CD4-positive, alpha-beta T cell (primary cell): ENCODE data around the gene N4BP2. TPM values are rescaled to one million over a fixed set of nuclear protein-coding genes. Genes with fewer than 3 reads are reported as not detected.
A peak's percentile ranks its signal among the peaks of the same experiment; 100 is the strongest.

Experiments
- ATAC-seq: fragments of 200-7000 bp; cut with Tn5 transposase; one replicate; pipeline ENCODE4 v1.10.0; 2022; ENCODE audit warnings: mild to moderate bottlenecking; ENCODE audit not compliant: poor library complexity
- CTCF ChIA-PET: fragments of 350-600 bp; sonication (Branson Sonifier 250); formaldehyde crosslinking; loops from one replicate; lab custom pipeline; 2021; ENCODE audit warnings: antibody characterized with exemption, inconsistent platforms; lab: Charles Lee
- POLR2A ChIA-PET: fragments of 350-600 bp; sonication (Branson Sonifier 250); formaldehyde crosslinking; loops from one replicate; lab custom pipeline; 2021; ENCODE audit warnings: antibody characterized with exemption, inconsistent platforms; lab: Charles Lee
- DNase-seq, 14 experiments: peaks; one replicate each; pipeline ENCODE4 v3.0.0-alpha.2; 2013 to 2020; ENCODE audit warnings: mixed read lengths in 2 of 14
- H3K27ac ChIP-seq, 2 donors: one replicate each; pipeline versions ENCODE4 v1.5.1 to v1.7.0; 2013; ENCODE audit warnings: low read length in 2 of 2, low read depth in 1 of 2, mild to moderate bottlenecking in 1 of 2
- H3K27me3 ChIP-seq, 2 experiments: 1 replicate in 1 of 2; 2 replicates in 1 of 2; pipeline versions ENCODE4 v1.6.1 to v1.7.0; 2013; ENCODE audit warnings: low read length in 2 of 2, control low read depth in 1 of 2, mild to moderate bottlenecking in 1 of 2, moderate library complexity in 1 of 2; ENCODE audit not compliant: insufficient read depth in 2 of 2, control insufficient read depth in 1 of 2
- H3K36me3 ChIP-seq: one replicate; pipeline ENCODE4 v1.6.1; 2013; ENCODE audit warnings: low read length, control low read depth; ENCODE audit not compliant: insufficient read depth
- H3K4me1 ChIP-seq: one replicate; pipeline ENCODE4 v1.6.1; 2013; ENCODE audit warnings: low read length, control low read depth; ENCODE audit not compliant: insufficient read depth
- H3K4me3 ChIP-seq: one replicate; pipeline ENCODE4 v1.5.1; 2013; ENCODE audit warnings: mild to moderate bottlenecking, low read length, moderate library complexity
- H3K9me3 ChIP-seq, 2 experiments: 1 replicate in 1 of 2; 2 replicates in 1 of 2; pipeline versions ENCODE4 v1.6.1 to v1.7.0; 2013; ENCODE audit warnings: low read length in 2 of 2, mild to moderate bottlenecking in 2 of 2, control low read depth in 1 of 2, moderate library complexity in 1 of 2; ENCODE audit not compliant: control insufficient read depth in 1 of 2, insufficient read depth in 1 of 2
- H3K27ac Mint-ChIP-seq: one replicate; pipeline ENCODE4 v1.8.0; 2020; ENCODE audit warnings: mixed read lengths
- H3K27me3 Mint-ChIP-seq: one replicate; pipeline ENCODE4 v1.8.0; 2021; ENCODE audit warnings: mixed read lengths
- H3K36me3 Mint-ChIP-seq: one replicate; pipeline ENCODE4 v1.8.0; 2021; ENCODE audit warnings: low read depth, mixed read lengths
- H3K4me1 Mint-ChIP-seq: one replicate; pipeline ENCODE4 v1.8.0; 2021; ENCODE audit warnings: low read depth, mixed read lengths
- H3K4me3 Mint-ChIP-seq: one replicate; pipeline ENCODE4 v1.8.0; 2020; ENCODE audit warnings: mild to moderate bottlenecking, mixed read lengths
- H3K9me3 Mint-ChIP-seq: one replicate; pipeline ENCODE4 v1.8.0; 2020; ENCODE audit warnings: mixed read lengths
- CTCF ChIP-seq: fragments of 200-600 bp; IDR thresholded peaks from one replicate; pipeline ENCODE4 v1.8.0; 2022; ENCODE audit warnings: antibody characterized with exemption, mild to moderate bottlenecking
- intact Hi-C, 2 experiments: fragments of 100-400 bp; cut with DNase I in 1 of 2; cut with micrococcal nuclease in 1 of 2; formaldehyde crosslinking; loops; one replicate each; pipeline versions ENCODE4 v1.15.1 to v1.9.0; 2023 to 2025; cut with DNase I, micrococcal nuclease
- total RNA-seq, 174 experiments: library from RNA in 2 of 174; stranded (reverse) in 2 of 174; gene quantifications; one replicate each; pipeline ENCODE4 v1.2.3 and lab custom pipeline; 2021 to 2026

Gene N4BP2
- total RNA-seq, 2 experiments from 2014 or later, result 21.7 to 25.2 TPM

DNA sequence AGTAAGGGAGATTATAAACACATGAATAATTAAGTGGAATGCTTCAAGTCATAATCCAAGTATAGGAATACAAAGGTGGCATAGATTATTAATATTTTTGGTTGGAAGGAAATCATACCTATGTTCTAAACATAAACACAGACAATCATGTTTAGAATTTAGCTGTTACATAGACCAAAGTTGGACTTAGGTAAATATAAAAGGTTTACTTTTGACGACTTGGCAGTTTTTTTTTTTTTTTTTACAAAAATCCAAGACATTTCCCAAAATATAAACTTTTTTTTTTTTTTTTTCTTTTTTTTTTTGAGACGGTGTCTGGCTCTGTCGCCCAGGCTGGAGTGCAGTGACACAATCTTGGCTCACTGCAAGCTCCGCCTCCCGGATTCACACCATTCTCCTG lies 3.5 kb upstream of the N4BP2 start:
- ChIA-PET CTCF (interaction anchor here (0.7 to 0.9 kb wide), 3 partner anchors 35 to 259 kb away, joined by 3 to 5 read pairs (median 4); no protein-coding TSS in a partner anchor), POLR2A (no interaction called here)
- Mint-ChIP-seq H3K4me1 (peaks cover 24% of the 10 kb centered on the region), H3K27me3 (no peaks in the 10 kb centered on the region), H3K4me3 (peak overlapping the region; percentile 26), H3K27ac (peak overlapping the region; percentile 8), H3K36me3 (peaks cover 15% of the 10 kb centered on the region), H3K9me3 (no peaks in the 10 kb centered on the region)
- H3K27me3 ChIP-seq, result no peaks in the 10 kb centered on the region
- peaks cover 16% of the 10 kb centered on the region for H3K4me1 ChIP-seq
- DNase-seq, result no peak
- intact Hi-C loops, result loop anchor here in 1 of 2 experiments (10.0 kb wide), 3 partner anchors 172 to 588 kb away; no protein-coding TSS in a partner anchor
- no peak overlapping the region for H3K4me3 ChIP-seq
- H3K9me3 ChIP-seq, result no peaks in the 10 kb centered on the region
- ATAC-seq, result no peak
- no peaks in the 10 kb centered on the region for H3K36me3 ChIP-seq
- no peak for TF ChIP-seq CTCF
- H3K27ac ChIP-seq, result no peak overlapping the region

GRCh38 chr4:40055511-40055862 lies 1.2 kb upstream of the N4BP2 start:
- ATAC-seq, result no peak
- H3K4me3 Mint-ChIP-seq, result peak overlapping the region; percentile 90

More at GRCh38 chr4:40055511-40055862, 1.2 kb upstream of the N4BP2 start:
- Mint-ChIP-seq H3K27ac (peak overlapping the region; percentile 89), H3K9me3 (no peaks in the 10 kb centered on the region), H3K4me1 (peaks cover 40% of the 10 kb centered on the region), H3K27me3 (no peaks in the 10 kb centered on the region), H3K36me3 (peaks cover 18% of the 10 kb centered on the region)
- H3K4me3 ChIP-seq, result peak overlapping the region; percentile 83
- POLR2A ChIA-PET, result interaction anchor here (1.0 to 2.4 kb wide), 20 partner anchors 19 to 596 kb away, joined by 3 to 19 read pairs (median 6); partner anchors contain the start of genes LIAS, UBE2K and UGDH
- H3K27ac ChIP-seq, result peak overlapping the region; percentile 82 to 89
- no peaks in the 10 kb centered on the region for H3K36me3 ChIP-seq
- H3K27me3 ChIP-seq, result no peaks in the 10 kb centered on the region
- H3K4me1 ChIP-seq, result peaks cover 29% of the 10 kb centered on the region
- TF ChIP-seq CTCF, result no peak
- peak in 6 of 14 experiments; percentile 1 to 72 (median 41) for DNase-seq
- H3K9me3 ChIP-seq, result no peaks in the 10 kb centered on the region
- CTCF ChIA-PET, result interaction anchor here (1.2 to 2.0 kb wide), 4 partner anchors 77 to 270 kb away, joined by 6 to 10 read pairs (median 8); partner anchors contain the start of gene PDS5A
- intact Hi-C loops, result loop anchor here (2.0 to 10.0 kb wide), 11 partner anchors 67 to 842 kb away; partner anchors contain the start of gene PDS5A (in 1 of the 2)
